Left forelimb (tissue), 1 donor: ENCODE measurements around the gene ARHGDIB.

Source experiments
- DNase-seq: peaks from one replicate; pipeline ENCODE4 v3.0.0-alpha.2; 2018; ENCODE audit warnings: low spot score

Gene ARHGDIB

GRCh38 chr12:14956024-14956891, 5.1 kb downstream of the ARHGDIB start:
- no peak for DNase-seq

DNA sequence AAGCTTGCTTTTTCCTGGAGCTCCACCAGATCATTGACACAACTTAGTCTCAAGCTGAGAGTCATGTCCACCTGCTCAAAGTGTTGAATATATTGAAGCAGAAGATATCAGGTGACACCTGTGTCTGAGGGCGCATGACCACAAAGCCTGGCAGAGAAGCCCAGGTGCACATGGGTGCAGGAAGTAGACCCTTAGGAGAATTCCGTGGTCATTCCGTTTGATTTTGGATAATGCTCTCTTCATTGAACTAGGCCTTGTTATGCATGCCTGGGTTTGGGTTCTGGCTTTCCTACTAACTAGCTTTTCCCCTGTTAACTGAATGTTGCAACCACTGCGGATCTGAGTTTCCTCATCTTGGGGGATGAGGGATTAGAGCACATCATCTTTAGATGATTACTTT, 7.1 kb downstream of the ARHGDIB start:
- DNase-seq = no peak

GRCh38 chr12:14953752-14954151, 7.6 kb downstream of the ARHGDIB start:
- no peak for DNase-seq

- no peak for DNase-seq
Measured at GRCh38 chr12:14952299-14952921, 9.0 kb downstream of the ARHGDIB start.

GRCh38 chr12:14951851-14952250, 9.6 kb downstream of the ARHGDIB start:
- no peak for DNase-seq

DNA sequence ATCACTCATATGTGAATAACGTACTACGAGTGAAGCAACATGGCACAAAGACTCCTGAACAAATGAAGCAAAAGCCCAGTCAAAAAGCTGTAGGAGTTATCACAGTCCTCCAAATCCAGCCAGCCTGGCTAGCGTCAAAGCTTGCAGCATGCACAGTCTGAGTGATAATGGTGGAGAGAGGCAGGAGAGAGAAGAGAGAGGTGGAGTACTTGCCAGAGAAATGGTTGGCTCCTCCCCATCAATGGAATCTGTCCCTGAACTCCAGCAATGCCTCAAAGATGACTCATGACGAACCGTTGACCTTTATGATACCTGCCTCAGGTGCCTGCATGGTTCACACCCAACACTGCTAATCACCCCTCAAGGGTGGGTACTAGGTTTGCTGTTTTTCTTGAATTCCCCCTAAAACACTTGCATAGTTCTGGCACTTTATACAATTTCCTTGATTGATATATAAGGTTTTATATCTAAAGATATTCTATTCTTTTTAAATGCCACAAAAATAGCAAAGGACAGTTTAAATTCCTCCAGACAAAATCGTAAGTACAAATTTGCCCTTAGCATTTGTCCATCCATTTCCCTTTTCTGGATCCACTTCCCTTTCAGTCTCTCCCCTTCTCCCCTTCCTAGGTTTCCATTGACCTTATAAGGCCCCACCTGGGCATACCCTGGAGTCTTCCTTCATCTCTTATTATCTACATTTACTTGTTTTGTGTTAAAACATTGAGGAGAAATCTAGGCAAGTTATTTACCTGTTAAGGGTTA, 10.2 kb downstream of the ARHGDIB start:
- DNase-seq = no peak

DNA sequence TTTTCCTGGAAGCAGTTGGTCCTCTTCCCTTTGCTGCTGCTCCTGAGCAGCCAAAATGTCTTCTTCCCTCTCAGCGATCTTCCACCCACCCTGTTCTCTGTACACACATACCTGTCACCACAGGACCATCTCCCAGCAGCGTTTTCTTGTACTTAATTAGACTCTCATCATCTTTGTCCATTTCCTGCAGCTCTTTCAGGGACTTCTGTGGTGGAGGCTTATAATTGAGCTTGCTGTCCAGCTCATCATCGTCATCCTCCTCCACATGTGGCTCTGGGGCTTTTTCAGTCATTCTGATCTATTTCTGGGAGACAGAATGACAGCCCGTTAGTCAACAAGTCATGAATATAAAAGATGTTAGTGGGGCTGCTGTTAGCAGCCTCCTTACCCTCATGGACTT, 11.0 kb downstream of the ARHGDIB start:
- no peak for DNase-seq

GRCh38 chr12:14949631-14950030, 11.8 kb downstream of the ARHGDIB start:
- DNase-seq = no peak

GRCh38 chr12:14948672-14949071, 12.7 kb downstream of the ARHGDIB start:
- no peak for DNase-seq

DNA sequence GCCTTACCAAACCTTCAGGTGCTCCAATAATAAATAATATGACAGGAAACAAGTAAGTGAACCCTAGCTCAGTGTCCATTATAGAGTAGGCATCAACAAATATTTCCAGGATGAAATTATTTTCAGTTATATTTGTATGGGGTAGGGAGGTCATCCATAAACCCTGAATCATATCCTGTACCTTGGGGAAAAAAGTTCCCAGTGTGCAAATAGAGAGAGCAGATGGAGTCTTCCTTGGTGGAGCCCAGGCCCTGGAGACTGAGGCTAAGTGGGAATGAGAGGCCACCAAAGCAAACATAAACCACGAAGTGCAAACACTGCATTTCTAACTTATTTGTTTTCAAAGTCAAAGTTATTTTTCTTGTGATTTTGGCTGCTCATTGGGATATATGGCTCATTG, 14.5 kb downstream of the ARHGDIB start:
- DNase-seq = no peak

DNA sequence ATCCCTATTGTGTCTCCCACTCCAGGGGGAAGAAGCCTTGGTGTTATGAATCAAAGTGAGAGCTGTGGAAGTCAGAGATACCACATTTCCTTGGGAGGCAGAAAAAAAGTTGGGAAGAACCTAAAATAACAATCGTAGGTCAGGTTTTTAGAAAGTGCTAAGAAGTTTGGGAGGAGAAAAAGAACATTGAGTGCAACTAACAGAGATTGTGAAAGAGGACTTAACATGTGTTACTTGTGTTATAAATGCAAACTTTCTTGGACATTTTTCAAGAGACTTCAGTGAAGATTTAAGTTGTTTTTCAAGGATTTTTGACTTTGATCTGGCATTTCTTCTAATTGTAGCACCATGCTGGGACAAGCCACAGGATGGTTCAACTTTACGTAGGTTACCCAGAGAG, 15.2 kb downstream of the ARHGDIB start:
- no peak for DNase-seq

GRCh38 chr12:14942196-14942931, 19.0 kb downstream of the ARHGDIB start:
- DNase-seq = no peak

- no peak for DNase-seq
Measured at GRCh38 chr12:14941369-14941768, 20.0 kb downstream of the ARHGDIB start.

DNA sequence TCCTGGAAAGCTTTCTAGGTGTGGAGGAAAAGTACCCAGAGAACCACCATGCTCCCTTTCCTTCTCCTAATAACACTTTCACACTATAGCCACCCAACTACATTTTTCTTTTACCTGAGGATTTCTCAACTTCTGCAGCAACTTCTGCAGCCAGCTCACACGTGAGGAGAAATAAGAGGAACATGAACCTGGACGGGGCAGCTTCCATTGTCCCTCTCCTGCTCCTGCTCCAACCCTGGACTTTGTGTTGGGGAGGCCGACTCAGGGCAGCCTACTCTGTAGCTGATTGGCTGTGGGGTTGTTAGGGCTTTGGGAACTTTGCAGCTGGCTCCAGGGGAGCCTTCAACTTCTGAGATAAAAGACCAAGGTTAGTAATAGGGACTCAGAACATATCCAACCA, 23.1 kb downstream of the ARHGDIB start, which contains the start of gene ERP27:
TSS of gene ERP27 (minus strand) at position 237 of the 400 bp plus-strand sequence. CDS start at position 208, 29 bp downstream.
- no peak for DNase-seq

DNA sequence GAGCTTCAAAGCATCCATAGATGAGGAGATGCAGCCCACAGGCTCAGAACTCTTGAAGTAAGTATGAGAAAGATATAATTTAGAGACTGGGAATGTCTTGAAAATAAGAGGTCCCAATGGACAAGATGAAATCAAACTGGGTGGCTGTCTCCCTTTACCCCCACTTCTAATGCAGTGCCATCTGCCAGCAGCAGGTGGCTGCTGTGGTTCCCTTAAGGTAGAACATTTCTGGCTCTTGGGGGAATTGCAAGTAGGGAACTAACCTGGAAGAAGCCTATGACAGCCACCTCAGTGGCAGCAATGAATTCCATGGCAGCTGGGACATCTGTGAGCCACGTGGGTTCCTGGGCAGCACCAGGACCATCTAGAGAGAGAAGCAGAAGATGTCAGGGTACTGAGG, 23.7 kb downstream of the ARHGDIB start:
- no peak for DNase-seq

DNA sequence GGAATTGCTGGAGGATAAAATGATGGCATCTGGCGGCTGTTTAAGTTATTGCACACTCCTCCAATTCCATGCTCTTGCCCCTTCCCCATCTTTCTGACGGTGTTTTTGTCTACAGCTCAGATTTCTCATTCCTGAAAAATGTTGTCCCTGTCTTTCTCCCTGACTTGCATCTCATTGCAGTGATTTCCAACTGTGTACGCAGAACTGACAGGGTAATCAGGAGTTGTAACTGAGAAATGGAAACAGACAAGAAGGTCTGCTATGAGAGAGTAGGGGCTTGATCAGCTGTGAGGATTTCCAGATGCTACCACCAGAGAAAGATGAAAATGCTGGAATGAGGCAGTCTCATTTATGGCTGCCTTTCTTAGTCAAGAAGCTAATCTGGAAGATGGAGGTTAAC, 24.4 kb downstream of the ARHGDIB start:
- DNase-seq = no peak

- DNase-seq = no peak
Measured at GRCh38 chr12:14936224-14936861, 25.1 kb downstream of the ARHGDIB start.

DNA sequence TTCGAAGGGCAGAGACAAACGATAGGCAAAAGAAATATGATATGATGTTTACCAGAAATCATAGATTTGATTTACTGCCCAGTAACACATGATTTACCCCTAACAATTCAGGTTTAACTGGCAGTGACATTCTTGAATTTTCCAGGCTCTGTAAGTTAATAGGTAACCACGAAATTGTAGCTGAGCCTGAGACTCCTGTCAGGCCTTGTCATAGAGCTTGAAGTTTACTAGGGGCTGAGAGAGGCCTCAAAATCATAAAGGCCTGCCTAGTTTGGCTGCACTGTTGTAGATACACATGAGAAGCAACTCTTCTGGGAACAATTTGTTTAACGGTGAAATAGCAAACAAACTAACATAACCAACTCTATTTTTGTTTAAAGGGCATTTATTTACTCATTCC, 26.4 kb downstream of the ARHGDIB start:
- no peak for DNase-seq

- no peak for DNase-seq
Measured at GRCh38 chr12:14934511-14934910, 26.9 kb downstream of the ARHGDIB start.

GRCh38 chr12:14931791-14932560, 29.4 kb downstream of the ARHGDIB start:
- DNase-seq = no peak

DNA sequence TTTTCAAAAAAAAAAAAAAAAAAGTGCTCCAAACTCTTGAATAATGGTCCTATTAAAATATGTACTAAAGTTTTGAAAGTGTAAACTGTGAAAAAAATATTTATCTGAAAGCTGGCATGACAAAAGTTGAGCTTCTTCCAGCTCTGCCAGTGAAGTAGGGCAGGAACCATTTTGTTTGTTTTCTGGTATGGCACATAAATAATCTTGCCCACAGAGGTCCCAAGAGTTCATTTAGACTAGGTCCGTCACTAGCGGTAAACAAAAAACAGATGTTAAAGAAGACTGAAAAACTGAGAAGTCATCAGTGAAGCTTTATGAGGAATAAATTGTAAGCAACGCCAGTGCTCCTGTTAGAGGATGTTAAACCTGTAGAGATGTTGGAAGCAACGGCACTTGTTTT, 30.0 kb downstream of the ARHGDIB start:
- DNase-seq = no peak
